Right atrium auricular region (tissue), 2 donors: ENCODE measurements around the gene CRYGS. TPM values are rescaled to one million over a fixed set of nuclear protein-coding genes. Genes with fewer than 3 reads are reported as not detected.
"Not testable (repeated sequence)": the region's sequence is repeated elsewhere in the genome, so short reads cannot be mapped to it uniquely, and the experiment has no call there.

Source experiments
- DNase-seq: peaks from one replicate; pipeline ENCODE4 v3.0.0-alpha.2; 2019; ENCODE audit warnings: low spot score
- H3K27ac ChIP-seq, 2 donors: fragments of 200-600 bp; sonication (generic); 1 replicate in 1 of 2; 2 replicates in 1 of 2; pipeline ENCODE4 v1.5.1; 2016 to 2019
- H3K27me3 ChIP-seq, 2 donors: fragments of 200-600 bp; sonication (generic); one replicate each; pipeline versions ENCODE4 v1.5.1 to v1.6.0; 2017 to 2019
- H3K36me3 ChIP-seq: fragments of 200-600 bp; sonication (generic); one replicate; pipeline ENCODE4 v1.5.1; 2016
- H3K4me1 ChIP-seq, 2 donors: fragments of 200-600 bp; sonication (generic); one replicate each; pipeline versions ENCODE4 v1.5.1 to v1.6.0; 2017 to 2019
- H3K4me3 ChIP-seq, 2 donors: fragments of 200-600 bp; sonication (generic); 1 replicate in 1 of 2; 2 replicates in 1 of 2; pipeline ENCODE4 v1.5.1; 2017 to 2019; ENCODE audit warnings: mild to moderate bottlenecking in 1 of 2, moderate library complexity in 1 of 2
- H3K9me3 ChIP-seq, 2 donors: fragments of 200-600 bp; sonication (generic); one replicate each; pipeline ENCODE4 v1.5.1; 2019
- CTCF ChIP-seq, 2 donors: fragments of 200-600 bp; sonication (generic); IDR thresholded peaks; one replicate each; pipeline ENCODE4 v1.5.1; 2019; ENCODE audit warnings: antibody characterized with exemption in 2 of 2
- total RNA-seq, 2 donors: library from RNA; depleted of rRNA; stranded (reverse); fragments of >200 nt; gene quantifications; one replicate each; pipeline ENCODE4 v1.1.0, GENCODE V29; 2016

Gene CRYGS
- total RNA-seq, 2 donors from 2014 or later = 0.67 TPM; not detected in 1

GRCh38 chr3:186506191-186506739 lies 37.9 kb downstream of the CRYGS start:
- H3K27me3 ChIP-seq = no peaks in the 10 kb centered on the region
- H3K36me3 ChIP-seq = no peaks in the 10 kb centered on the region
- no peak overlapping the region for H3K4me3 ChIP-seq
- no peak for DNase-seq
- no peaks in the 10 kb centered on the region for H3K9me3 ChIP-seq
- no peak for TF ChIP-seq CTCF (IDR thresholded peaks at IDR 0.05)
- peaks cover 0 to 7% of the 10 kb centered on the region in 2 donors for H3K4me1 ChIP-seq
- H3K27ac ChIP-seq = no peak overlapping the region

- Histone ChIP-seq H3K36me3 (no peaks in the 10 kb centered on the region), H3K27me3 (no peaks in the 10 kb centered on the region), H3K4me3 (peak overlapping the region in 1 of 2 donors; percentile 11), H3K9me3 (peaks cover 0 to 4% of the 10 kb centered on the region in 2 donors), H3K27ac (no peak overlapping the region), H3K4me1 (peaks cover 0 to 7% of the 10 kb centered on the region in 2 donors)
- no peak for TF ChIP-seq CTCF (IDR thresholded peaks at IDR 0.05)
- DNase-seq = no peak
Measured at GRCh38 chr3:186502966-186503712, 41.0 kb downstream of the CRYGS start.

GRCh38 chr3:186502138-186502948 lies 41.8 kb downstream of the CRYGS start:
- H3K9me3 ChIP-seq = peaks cover 0 to 4% of the 10 kb centered on the region in 2 donors
- H3K4me3 ChIP-seq = peak overlapping the region in 1 of 2 donors; percentile 11
- no peak overlapping the region for H3K27ac ChIP-seq
- TF ChIP-seq CTCF (IDR thresholded peaks at IDR 0.05) = no peak
- H3K4me1 ChIP-seq = peaks cover 0 to 7% of the 10 kb centered on the region in 2 donors
- no peaks in the 10 kb centered on the region for H3K27me3 ChIP-seq
- no peaks in the 10 kb centered on the region for H3K36me3 ChIP-seq
- no peak for DNase-seq

GRCh38 chr3:186499949-186500348 lies 44.2 kb downstream of the CRYGS start:
- H3K27me3 ChIP-seq, H3K4me1 ChIP-seq, H3K36me3 ChIP-seq, H3K27ac ChIP-seq, DNase-seq, H3K9me3 ChIP-seq, H3K4me3 ChIP-seq: not testable (repeated sequence)

- not testable (repeated sequence) for DNase-seq, H3K27me3 ChIP-seq, H3K27ac ChIP-seq, H3K36me3 ChIP-seq, H3K9me3 ChIP-seq, H3K4me1 ChIP-seq, H3K4me3 ChIP-seq
Measured at GRCh38 chr3:186498022-186498421, 46.2 kb downstream of the CRYGS start.

GRCh38 chr3:186497608-186498007 lies 46.6 kb downstream of the CRYGS start:
- Histone ChIP-seq H3K4me3 (no peak overlapping the region), H3K9me3 (peaks cover 0 to 4% of the 10 kb centered on the region in 2 donors), H3K27ac (no peak overlapping the region), H3K27me3 (no peaks in the 10 kb centered on the region), H3K4me1 (peaks cover 0 to 4% of the 10 kb centered on the region in 2 donors), H3K36me3 (no peaks in the 10 kb centered on the region)
- no peak for TF ChIP-seq CTCF (IDR thresholded peaks at IDR 0.05)
- DNase-seq = no peak
